Measurements from ENCODE around the gene DCAF12L2. TPM values are rescaled to one million over a fixed set of nuclear protein-coding genes. Genes with fewer than 3 reads are reported as not detected.

Gene DCAF12L2
- 0.13 TPM in 1 of 2 replicates, not detected in the other for total RNA-seq

DNA sequence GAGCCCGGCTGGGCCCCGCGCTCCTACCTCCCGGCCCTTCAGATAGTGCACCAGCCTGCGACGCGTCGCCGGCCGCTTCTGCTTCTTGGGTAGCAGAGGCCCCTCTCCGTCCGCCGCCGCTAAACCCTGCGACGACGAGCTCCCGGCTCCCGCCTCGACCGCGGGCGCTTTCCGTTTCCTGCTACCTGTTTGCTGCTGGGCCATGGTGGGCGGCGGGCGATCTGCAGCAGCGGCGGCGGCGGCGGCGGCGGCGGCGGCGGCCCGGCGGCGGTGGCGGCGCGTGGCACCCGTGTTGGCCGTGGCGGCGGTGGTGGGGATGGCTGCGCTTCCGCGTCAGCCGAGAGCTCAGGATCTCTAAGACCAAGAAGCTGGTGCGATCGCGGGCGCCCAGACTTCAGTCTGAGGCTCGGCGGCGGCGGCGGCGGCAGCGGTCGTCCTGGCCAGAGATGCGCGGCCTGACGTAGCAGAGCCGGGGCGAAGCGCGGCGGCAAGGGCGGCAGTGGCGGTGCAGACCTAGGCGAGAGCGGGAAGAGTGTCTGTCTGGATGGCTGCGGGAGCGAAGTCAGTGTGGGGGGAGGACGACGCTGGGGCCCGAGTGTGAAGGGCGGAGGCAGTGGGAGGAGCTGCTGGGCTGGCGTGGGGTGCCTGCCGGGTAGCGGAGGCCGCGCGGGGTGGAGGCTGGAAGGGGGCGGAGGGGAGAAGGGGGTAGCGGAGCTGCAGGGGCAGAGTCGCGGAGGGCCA lies at the start of gene DCAF12L2:
TSS of gene DCAF12L2 (minus strand) at position 569 of the 741 bp plus-strand sequence. CDS start at position 204, 365 bp downstream.

Data from epithelial cell of alveolus of lung (primary cell).